HG03575 (cell line): ENCODE data around the gene CLMN.

Experiments
- ATAC-seq: cut with Tn5 transposase; IDR thresholded peaks from one replicate; pipeline ENCODE4 v1.9.1; 2021; ENCODE audit not compliant: unreplicated experiment, insufficient number of reproducible peaks, low FRiP score; ENCODE audit errors: extremely low read depth

The CLMN gene

GRCh38 chr14:95345032-95345431 lies 25.3 kb upstream of the CLMN start:
- ATAC-seq, result no peak

GRCh38 chr14:95344536-95344935 lies 24.8 kb upstream of the CLMN start:
- ATAC-seq, result no peak

- ATAC-seq, result no peak
Observed at GRCh38 chr14:95341564-95341963, 21.9 kb upstream of the CLMN start.

- ATAC-seq, result no peak
Observed at GRCh38 chr14:95341115-95341514, 21.4 kb upstream of the CLMN start.

- ATAC-seq, result no peak
Observed at GRCh38 chr14:95340201-95340697, 20.5 kb upstream of the CLMN start.

- ATAC-seq, result no peak
Observed at GRCh38 chr14:95339301-95339865, 19.7 kb upstream of the CLMN start.

- ATAC-seq, result no peak
Observed at GRCh38 chr14:95338436-95338835, 18.7 kb upstream of the CLMN start.

GRCh38 chr14:95337041-95337595 lies 17.4 kb upstream of the CLMN start:
- no peak for ATAC-seq

GRCh38 chr14:95336192-95336760 lies 16.6 kb upstream of the CLMN start:
- no peak for ATAC-seq

- no peak for ATAC-seq
Observed at GRCh38 chr14:95335071-95335470, 15.4 kb upstream of the CLMN start.

GRCh38 chr14:95334044-95334443 lies 14.3 kb upstream of the CLMN start:
- ATAC-seq, result no peak

GRCh38 chr14:95332641-95333040 lies 12.9 kb upstream of the CLMN start:
- no peak for ATAC-seq

- ATAC-seq, result no peak
Observed at GRCh38 chr14:95331708-95332408, 12.2 kb upstream of the CLMN start.

- no peak for ATAC-seq
Observed at GRCh38 chr14:95330591-95331370, 11.1 kb upstream of the CLMN start.

- no peak for ATAC-seq
Observed at GRCh38 chr14:95329941-95330340, 10.2 kb upstream of the CLMN start.

GRCh38 chr14:95328729-95329503 lies 9.2 kb upstream of the CLMN start:
- ATAC-seq, result no peak

GRCh38 chr14:95327558-95328374 lies 8.1 kb upstream of the CLMN start:
- ATAC-seq, result peak; percentile 81

- no peak for ATAC-seq
Observed at GRCh38 chr14:95326987-95327386, 7.3 kb upstream of the CLMN start.
